Caco-2 (cell line): ENCODE results near the gene PKD1L1. TPM values are rescaled to one million over a fixed set of nuclear protein-coding genes. Genes with fewer than 3 reads are reported as not detected.

Experiments used
- BruUV-seq: library from RNA; stranded (reverse); fragments of 400-500 nt; replicated peaks from 2 replicates; lab custom pipeline; 2021; lab: Mats Ljungman, UMichigan
- CTCF ChIA-PET: fragments of 300-600 bp; sonication (Branson Sonifier 250); formaldehyde crosslinking; loops from one replicate; lab custom pipeline; 2022; ENCODE audit warnings: antibody characterized with exemption; lab: Charles Lee
- POLR2A ChIA-PET: fragments of 300-600 bp; sonication (Branson Sonifier 250); formaldehyde crosslinking; loops from one replicate; lab custom pipeline; 2022; ENCODE audit warnings: antibody characterized with exemption; lab: Charles Lee
- DNase-seq, 2 experiments: peaks; one replicate each; pipeline versions ENCODE4 v3.0.0 to v3.0.0-alpha.2; 2020 to 2022
- H3K27me3 ChIP-seq: replicated peaks from 2 replicates; pipeline ENCODE4 v1.6.0; 2011; ENCODE audit warnings: low read length; ENCODE audit not compliant: control insufficient read depth, insufficient read depth
- H3K36me3 ChIP-seq: 2 replicates; pipeline ENCODE4 v1.5.1; 2011; ENCODE audit warnings: low read length; ENCODE audit not compliant: control insufficient read depth, insufficient read depth
- H3K4me1 ChIP-seq: fragments of 250-450 bp; sonication (Bioruptor Pico); 2 replicates; pipeline ENCODE4 v1.5.1; 2020; ENCODE audit warnings: mild to moderate bottlenecking
- H3K4me3 ChIP-seq: 2 replicates; pipeline ENCODE4 v1.5.1; 2011; ENCODE audit warnings: low read depth, mild to moderate bottlenecking, control low read depth, low read length
- H3K9me3 ChIP-seq: fragments of 250-450 bp; sonication (Bioruptor Pico); 2 replicates; pipeline ENCODE4 v1.5.1; 2020; ENCODE audit warnings: mild to moderate bottlenecking, moderate library complexity
- H3K27ac Mint-ChIP-seq: one replicate; pipeline ENCODE4 v1.8.0; 2022; ENCODE audit warnings: mixed read lengths; ENCODE audit not compliant: unreplicated experiment
- H3K27me3 Mint-ChIP-seq: one replicate; pipeline ENCODE4 v1.8.0; 2022; ENCODE audit warnings: mixed read lengths; ENCODE audit not compliant: insufficient read depth, unreplicated experiment
- H3K36me3 Mint-ChIP-seq: one replicate; pipeline ENCODE4 v1.8.0; 2022; ENCODE audit warnings: mild to moderate bottlenecking, mixed read lengths; ENCODE audit not compliant: insufficient read depth, unreplicated experiment
- H3K4me1 Mint-ChIP-seq: one replicate; pipeline ENCODE4 v1.8.0; 2022; ENCODE audit warnings: low read depth, mixed read lengths; ENCODE audit not compliant: unreplicated experiment
- H3K4me3 Mint-ChIP-seq: one replicate; pipeline ENCODE4 v1.8.0; 2022; ENCODE audit warnings: mild to moderate bottlenecking, moderate library complexity, mixed read lengths; ENCODE audit not compliant: unreplicated experiment
- H3K9me3 Mint-ChIP-seq: one replicate; pipeline ENCODE4 v1.8.0; 2022; ENCODE audit warnings: mixed read lengths; ENCODE audit not compliant: unreplicated experiment
- CTCF ChIP-seq, 2 experiments: fragments of 200-600 bp in 1 of 2; IDR thresholded peaks; 1 replicate in 1 of 2; 2 replicates in 1 of 2; pipeline versions ENCODE4 v1.5.1 to v1.8.0; 2011 to 2022; ENCODE audit warnings: antibody characterized with exemption in 1 of 2, control low read depth in 1 of 2, inconsistent platforms in 1 of 2, low read depth in 1 of 2, low read length in 1 of 2, mild to moderate bottlenecking in 1 of 2, moderate library complexity in 1 of 2; ENCODE audit not compliant: insufficient read depth in 1 of 2, severe bottlenecking in 1 of 2, unreplicated experiment in 1 of 2
- intact Hi-C: fragments of 100-400 bp; cut with micrococcal nuclease; formaldehyde crosslinking; loops from one replicate; pipeline ENCODE4 v1.10.0; 2022; ENCODE audit not compliant: unreplicated experiment
- total RNA-seq: library from RNA; stranded (reverse); gene quantifications from 2 replicates; pipeline ENCODE4 v1.2.3, GENCODE V29; 2022

PKD1L1 gene
- total RNA-seq, 1 experiment from 2014 or later: 0.25 TPM

GRCh38 chr7:47818796-47819606 lies 129.3 kb downstream of the PKD1L1 start:
- DNase-seq: peak; percentile 66 to 82
- H3K27me3 ChIP-seq: no peaks in the 10 kb centered on the region
- no peaks in the 10 kb centered on the region for H3K9me3 Mint-ChIP-seq
- H3K4me3 Mint-ChIP-seq: no peak overlapping the region
- H3K9me3 ChIP-seq: no peaks in the 10 kb centered on the region
- H3K27me3 Mint-ChIP-seq: no peaks in the 10 kb centered on the region
- no peak overlapping the region for H3K27ac Mint-ChIP-seq
- no TSS peak for BruUV-seq
- no peaks in the 10 kb centered on the region for H3K36me3 ChIP-seq
- H3K36me3 Mint-ChIP-seq: no peaks in the 10 kb centered on the region
- CTCF ChIA-PET: interaction anchor here (0.6 to 1.5 kb wide), 15 partner anchors 15 to 553 kb away, joined by 3 to 10 read pairs (median 4); no protein-coding TSS in a partner anchor
- POLR2A ChIA-PET: interaction anchor here (0.6 to 0.7 kb wide), 4 partner anchors 217 to 243 kb away, joined by 3 to 10 read pairs (median 6); no protein-coding TSS in a partner anchor
- peak; percentile 96 to 98 for TF ChIP-seq CTCF (IDR thresholded peaks at IDR 0.05; ENCODE audit: insufficient read depth in 1 of 2, low read depth in 1 of 2, low read length in 1 of 2, severe bottlenecking in 1 of 2, unreplicated experiment in 1 of 2)
- no peak overlapping the region for H3K4me3 ChIP-seq
- intact Hi-C loops: loop anchor here (1.0 to 5.0 kb wide), 12 partner anchors 27 to 553 kb away; no protein-coding TSS in a partner anchor
- H3K4me1 ChIP-seq: peaks cover 15% of the 10 kb centered on the region
- peaks cover 26% of the 10 kb centered on the region for H3K4me1 Mint-ChIP-seq

- Histone ChIP-seq H3K4me3 (no peak overlapping the region), H3K27me3 (no peaks in the 10 kb centered on the region), H3K36me3 (no peaks in the 10 kb centered on the region), H3K9me3 (no peaks in the 10 kb centered on the region), H3K4me1 (peaks cover 18% of the 10 kb centered on the region)
- CTCF ChIA-PET: interaction anchor here (0.6 to 0.9 kb wide), 2 partner anchors 124 to 154 kb away, joined by 3 read pairs; no protein-coding TSS in a partner anchor
- Mint-ChIP-seq H3K4me1 (peaks cover 26% of the 10 kb centered on the region), H3K36me3 (no peaks in the 10 kb centered on the region), H3K9me3 (no peaks in the 10 kb centered on the region), H3K4me3 (no peak overlapping the region), H3K27me3 (no peaks in the 10 kb centered on the region), H3K27ac (no peak overlapping the region)
- POLR2A ChIA-PET: no interaction called here
- intact Hi-C loops: loop anchor here (2.0 to 5.0 kb wide), 6 partner anchors 41 to 401 kb away; no protein-coding TSS in a partner anchor
- BruUV-seq: no TSS peak
- no peak for TF ChIP-seq CTCF (IDR thresholded peaks at IDR 0.05; ENCODE audit: insufficient read depth in 1 of 2, low read depth in 1 of 2, low read length in 1 of 2, severe bottlenecking in 1 of 2, unreplicated experiment in 1 of 2)
- no peak for DNase-seq
These were observed 130.3 kb downstream of the PKD1L1 start for GRCh38 chr7:47817917-47818316.

GRCh38 chr7:47816647-47817046 lies 131.6 kb downstream of the PKD1L1 start:
- H3K27me3 ChIP-seq: no peaks in the 10 kb centered on the region
- intact Hi-C loops: loop anchor here (5.0 kb wide), 5 partner anchors 39 to 399 kb away; no protein-coding TSS in a partner anchor
- no peaks in the 10 kb centered on the region for H3K9me3 Mint-ChIP-seq
- ChIA-PET POLR2A (no interaction called here), CTCF (no interaction called here)
- no peak overlapping the region for H3K4me3 Mint-ChIP-seq
- no peak overlapping the region for H3K27ac Mint-ChIP-seq
- H3K27me3 Mint-ChIP-seq: no peaks in the 10 kb centered on the region
- no peak for TF ChIP-seq CTCF (IDR thresholded peaks at IDR 0.05; ENCODE audit: insufficient read depth in 1 of 2, low read depth in 1 of 2, low read length in 1 of 2, severe bottlenecking in 1 of 2, unreplicated experiment in 1 of 2)
- DNase-seq: no peak
- H3K4me1 Mint-ChIP-seq: peaks cover 26% of the 10 kb centered on the region
- no peak overlapping the region for H3K4me3 ChIP-seq
- H3K9me3 ChIP-seq: no peaks in the 10 kb centered on the region
- H3K36me3 ChIP-seq: no peaks in the 10 kb centered on the region
- no TSS peak for BruUV-seq
- H3K36me3 Mint-ChIP-seq: no peaks in the 10 kb centered on the region
- H3K4me1 ChIP-seq: peaks cover 18% of the 10 kb centered on the region
